GM12878 (cell line): ENCODE data around the gene DPF3. TPM values are rescaled to one million over a fixed set of nuclear protein-coding genes. Genes with fewer than 3 reads are reported as not detected.

ENCODE experiments used
- ATAC-seq: fragments of 200-7000 bp; cut with Tn5 transposase; 3 replicates; pipeline ENCODE4 v1.9.1; 2020; ENCODE audit warnings: mild to moderate bottlenecking, moderate library complexity
- BruUV-seq: library from RNA; stranded (reverse); fragments of 400-500 nt; replicated peaks from 2 replicates; lab custom pipeline; 2021; lab: Mats Ljungman, UMichigan
- CTCF ChIA-PET: fragments of 300-600 bp; sonication (Branson Sonifier 250); formaldehyde crosslinking; extraction: SDS; loops from one replicate; lab custom pipeline; 2021; ENCODE audit warnings: inconsistent platforms; lab: Yijun Ruan, JAX
- POLR2A ChIA-PET: fragments of 350-600 bp; formaldehyde crosslinking; extraction: SDS; loops from one replicate; lab custom pipeline; 2021; ENCODE audit warnings: inconsistent platforms; lab: Charles Lee
- RAD21 ChIA-PET: fragments of 300-600 bp; sonication (Branson Sonifier 250); formaldehyde crosslinking; loops from one replicate; lab custom pipeline; 2023; ENCODE audit warnings: antibody characterized with exemption; ENCODE audit not compliant: unreplicated experiment; lab: Charles Lee
- SMC1A ChIA-PET: fragments of 300-600 bp; sonication (Branson Sonifier 250); formaldehyde crosslinking; loops from one replicate; lab custom pipeline; 2023; ENCODE audit not compliant: unreplicated experiment, uncharacterized antibody; lab: Charles Lee
- DNase-seq: peaks from one replicate; pipeline ENCODE4 v3.0.0-alpha.2; 2011; ENCODE audit warnings: low read depth, low spot score
- FAIRE-seq: peaks from 3 replicates; lab custom pipeline; 2011; peaks lifted over from hg19 to GRCh38; lab: Jason Lieb, UNC
- H2AFZ ChIP-seq: 2 replicates; pipeline ENCODE4 v1.6.0; 2011; ENCODE audit warnings: low read depth, low read length, control low read depth; ENCODE audit not compliant: control insufficient read depth
- H3K27ac ChIP-seq: 2 replicates; pipeline ENCODE4 v1.5.1; 2011; ENCODE audit warnings: control low read depth; ENCODE audit not compliant: control insufficient read depth, insufficient read depth
- H3K27me3 ChIP-seq, 2 experiments: replicated peaks in 1 of 2; 2 replicates each; pipeline versions ENCODE4 v1.6.0 to v1.6.1; 2011; ENCODE audit warnings: low read length in 1 of 2; ENCODE audit not compliant: control insufficient read depth in 2 of 2, insufficient read depth in 2 of 2
- H3K36me3 ChIP-seq, 2 experiments: 2 replicates each; pipeline ENCODE4 v1.5.1; 2011; ENCODE audit warnings: low read length in 1 of 2; ENCODE audit not compliant: control insufficient read depth in 2 of 2, insufficient read depth in 2 of 2
- H3K4me1 ChIP-seq: 2 replicates; pipeline ENCODE4 v1.6.1; 2011; ENCODE audit warnings: mild to moderate bottlenecking, low read length, moderate library complexity, mixed read lengths; ENCODE audit not compliant: control insufficient read depth, insufficient read depth
- H3K4me2 ChIP-seq: 2 replicates; pipeline ENCODE4 v1.6.0; 2011; ENCODE audit warnings: control low read depth; ENCODE audit not compliant: control insufficient read depth, insufficient read depth
- H3K4me3 ChIP-seq: fragments of 200-600 bp; sonication (generic); 2 replicates; pipeline ENCODE4 v1.5.1; 2016
- H3K79me2 ChIP-seq: 2 replicates; pipeline ENCODE4 v1.6.0; 2011; ENCODE audit warnings: low read length; ENCODE audit not compliant: control insufficient read depth, insufficient read depth
- H3K9ac ChIP-seq: 2 replicates; pipeline ENCODE4 v1.8.0; 2011; ENCODE audit warnings: low read length, control low read depth, mixed read lengths; ENCODE audit not compliant: control insufficient read depth, insufficient read depth
- H3K9me3 ChIP-seq: replicated peaks from 3 replicates; pipeline ENCODE4 v1.5.1; 2011; ENCODE audit warnings: mild to moderate bottlenecking, low read length; ENCODE audit not compliant: control insufficient read depth, insufficient read depth
- H4K20me1 ChIP-seq: 2 replicates; pipeline ENCODE4 v1.6.0; 2011; ENCODE audit not compliant: control insufficient read depth, insufficient read depth
- ETV6 ChIP-seq, 2 experiments: fragments of 450-650 bp in 1 of 2; IDR thresholded peaks in 1 of 2; conservative IDR thresholded peaks in 1 of 2; 2 replicates each; pipeline ENCODE4 v1.6.1; 2014; ENCODE audit warnings: antibody characterized with exemption in 1 of 2, borderline replicate concordance in 1 of 2, low read depth in 1 of 2, mild to moderate bottlenecking in 1 of 2, moderate library complexity in 1 of 2
- MTA2 ChIP-seq: fragments of 450-650 bp; IDR thresholded peaks from 2 replicates; pipeline ENCODE4 v1.6.1; 2016; ENCODE audit warnings: low read depth, mild to moderate bottlenecking, moderate library complexity
- ZNF687 ChIP-seq: fragments of 450-650 bp; IDR thresholded peaks from 2 replicates; pipeline ENCODE4 v1.6.1; 2017; ENCODE audit warnings: mild to moderate bottlenecking, moderate library complexity
- WGBS: methylation state at CpG from one replicate; pipeline ENCODE4 v1.1.6; 2016; ENCODE audit warnings: low lambda C conversion rate; ENCODE audit not compliant: insufficient replicate concordance, insufficient coverage; ENCODE audit errors: missing lambda C conversion rate; 5-methylcytosine and 5-hydroxymethylcytosine counted together
- in situ Hi-C: fragments of 300-500 bp; cut with MboI; formaldehyde crosslinking; loops from 9 replicates; pipeline ENCODE4 v1.14.3; 2018; ENCODE audit warnings: mixed read lengths
- intact Hi-C: fragments of 100-400 bp; cut with micrococcal nuclease; formaldehyde crosslinking; loops from one replicate; pipeline ENCODE4 v1.14.2; 2022; ENCODE audit not compliant: unreplicated experiment
- polyA plus RNA-seq, 11 experiments: library from polyadenylated mRNA; depleted of rRNA in 4 of 11; unstranded in 6 of 11; stranded (reverse) in 5 of 11; fragments of >200 nt; fragmentation: Nextera tagmentation in 4 of 11; fragmentation: Illumina TruSeq in 1 of 11; extraction: Ambion mirVana in 4 of 11; extraction: Trizol in 1 of 11; gene quantifications; 1 replicate in 1 of 11; 2 replicates in 10 of 11; pipeline versions ENCODE4 v1.2.1 to v1.2.3, GENCODE V29; 2011 to 2016; ENCODE audit warnings: inconsistent platforms in 2 of 11, missing spikeins in 2 of 11, low read depth in 1 of 11
- total RNA-seq, 4 experiments: library from RNA; depleted of rRNA in 3 of 4; stranded (reverse); fragments of >200 nt in 3 of 4; fragmentation: Illumina TruSeq in 1 of 4; extraction: Trizol in 1 of 4; gene quantifications; 2 replicates each; pipeline versions ENCODE4 v1.2.1 to v1.2.3, GENCODE V29; 2013 to 2021
- TF ChIP-seq, protein P1 (sequence below): fragments of 450-650 bp; IDR thresholded peaks from 2 replicates; pipeline ENCODE4 v1.6.1; 2016; ENCODE audit warnings: mild to moderate bottlenecking

The DPF3 gene
- total and polyA plus RNA-seq, 10 of the 15 experiments (the other 5 are each of a cell fraction or from before 2014, with no cell fraction given): 0.69 to 8.0 (median 2.2) TPM

DNA sequence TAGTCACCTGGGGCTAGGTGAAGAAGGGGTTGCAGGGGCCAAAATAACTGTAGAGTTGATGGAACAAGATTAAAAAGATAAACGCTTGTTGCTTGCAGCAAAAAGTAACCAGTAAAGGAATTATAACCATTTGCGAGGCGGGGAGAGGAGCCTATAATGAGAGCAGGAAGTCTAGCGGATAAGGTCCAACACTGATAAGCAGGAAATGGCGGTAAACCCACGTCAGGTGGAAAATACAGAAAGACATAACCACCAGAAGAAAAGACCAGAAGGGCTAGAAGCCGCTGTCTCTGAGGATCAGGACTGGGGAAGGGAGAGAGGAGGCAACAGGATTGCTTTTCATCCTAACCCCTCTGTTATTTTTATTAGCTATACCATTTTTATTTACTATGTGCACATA, 303.3 kb downstream of the DPF3 start:
- ChIA-PET SMC1A (no interaction called here), RAD21 (no interaction called here)
- TF ChIP-seq ETV6 (conservative IDR thresholded peaks at IDR 0.05 in 1 of 2, IDR thresholded peaks at IDR 0.05 in 1 of 2; ENCODE audit: borderline replicate concordance in 1 of 2, low read depth in 1 of 2): no peak
- no peak for TF ChIP-seq ZNF687
- no peak for TF ChIP-seq MTA2
- TF ChIP-seq, protein P1, sequence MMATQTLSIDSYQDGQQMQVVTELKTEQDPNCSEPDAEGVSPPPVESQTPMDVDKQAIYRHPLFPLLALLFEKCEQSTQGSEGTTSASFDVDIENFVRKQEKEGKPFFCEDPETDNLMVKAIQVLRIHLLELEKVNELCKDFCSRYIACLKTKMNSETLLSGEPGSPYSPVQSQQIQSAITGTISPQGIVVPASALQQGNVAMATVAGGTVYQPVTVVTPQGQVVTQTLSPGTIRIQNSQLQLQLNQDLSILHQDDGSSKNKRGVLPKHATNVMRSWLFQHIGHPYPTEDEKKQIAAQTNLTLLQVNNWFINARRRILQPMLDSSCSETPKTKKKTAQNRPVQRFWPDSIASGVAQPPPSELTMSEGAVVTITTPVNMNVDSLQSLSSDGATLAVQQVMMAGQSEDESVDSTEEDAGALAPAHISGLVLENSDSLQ: no peak
- TF ChIP-seq, all 136 proteins: peak for 0
- no peaks in the 10 kb centered on the region for H3K79me2 ChIP-seq
- H3K4me1 ChIP-seq: peaks cover 19% of the 10 kb centered on the region
- no peaks in the 10 kb centered on the region for H3K27me3 ChIP-seq
- ChIA-PET CTCF (no interaction called here), POLR2A (no interaction called here)
- H3K4me2 ChIP-seq: no peak overlapping the region; the same call in 1 of the 2 replicates
- WGBS: 43% methylated on average over 7 of the region's 7 CpGs
- BruUV-seq: no TSS peak
- H3K4me3 ChIP-seq: 0 out of 2 replicates have a peak overlapping the region, but pooled peaks have one; percentile 5
- peaks cover 4% of the 10 kb centered on the region; the same call in 2 of the 3 replicates for H3K9me3 ChIP-seq
- in situ Hi-C loops: no loop called here
- H3K36me3 ChIP-seq: no peaks in the 10 kb centered on the region
- no peak for FAIRE-seq
- no peak for DNase-seq
- no peaks in the 10 kb centered on the region for H4K20me1 ChIP-seq
- H3K9ac ChIP-seq: no peak overlapping the region
- intact Hi-C loops: no loop called here
- ATAC-seq: no peak
- H3K27ac ChIP-seq: no peak overlapping the region
- H2AFZ ChIP-seq: peak overlapping the region; percentile 62; the same call in 1 of the 2 replicates
